ENCODE measurements around the gene RAB38.

Gene RAB38

DNA sequence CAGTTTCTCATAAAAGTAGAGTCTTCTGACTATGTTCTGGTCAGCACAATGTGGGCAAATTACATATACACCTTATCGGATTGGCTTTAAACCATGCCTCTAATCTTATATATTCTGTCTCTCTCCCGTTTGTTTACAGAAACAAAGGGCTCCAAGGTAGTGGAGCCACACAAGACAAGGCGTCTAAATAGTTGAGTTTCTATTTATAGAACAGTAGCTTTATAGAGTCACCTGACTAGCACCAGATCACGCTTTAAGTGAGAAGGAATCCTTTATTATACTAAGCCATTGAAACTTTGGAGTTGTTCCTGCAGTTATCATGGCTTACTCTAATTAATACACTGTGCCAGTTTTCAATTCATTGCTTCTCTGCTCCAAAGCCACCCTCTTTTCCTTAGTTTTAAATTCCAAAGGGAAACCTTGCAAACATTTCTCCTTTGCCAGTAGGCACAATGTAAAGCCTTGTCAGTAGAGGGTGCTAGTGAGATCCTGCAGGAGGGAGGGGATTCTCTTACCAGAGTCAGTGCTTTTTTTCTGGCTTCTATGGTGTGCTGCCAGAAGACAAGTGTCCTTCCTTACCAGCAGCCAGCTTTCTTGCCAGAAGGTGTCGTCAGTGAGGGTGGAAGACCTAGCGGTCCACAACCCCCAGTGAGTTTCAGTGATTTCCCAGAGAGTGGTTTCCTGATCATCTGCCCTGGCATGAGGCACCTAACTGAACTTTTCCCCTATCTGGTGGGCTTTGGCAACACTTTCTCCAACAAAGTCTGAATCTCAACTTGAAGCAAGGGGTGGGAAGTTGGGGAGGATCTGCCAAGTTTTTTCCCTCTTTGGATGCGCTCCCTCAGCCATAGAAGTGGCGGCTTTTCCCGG, 71.7 kb downstream of the RAB38 start:
- peak in 1 of 2 donors; percentile 13 for DNase-seq (ENCODE audit: low read depth in 2 of 2)

DNA sequence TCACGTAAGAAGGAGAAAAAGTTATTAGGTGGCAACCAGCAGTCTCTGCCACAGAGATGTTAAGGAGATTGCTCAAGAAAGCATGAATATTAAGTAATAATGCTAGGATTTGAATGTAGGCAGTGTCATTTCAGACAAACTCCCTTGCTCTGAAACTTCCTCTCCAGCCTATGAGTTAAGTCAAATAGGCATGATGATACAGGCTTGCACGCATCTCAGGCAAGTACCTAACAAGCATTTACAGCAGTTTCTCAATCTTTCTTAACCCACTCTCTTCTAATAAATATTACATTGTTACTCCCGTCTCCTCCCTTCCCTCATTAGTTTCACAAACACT, 72.7 kb downstream of the RAB38 start:
- no peak for DNase-seq (ENCODE audit: low read depth in 2 of 2)

DNA sequence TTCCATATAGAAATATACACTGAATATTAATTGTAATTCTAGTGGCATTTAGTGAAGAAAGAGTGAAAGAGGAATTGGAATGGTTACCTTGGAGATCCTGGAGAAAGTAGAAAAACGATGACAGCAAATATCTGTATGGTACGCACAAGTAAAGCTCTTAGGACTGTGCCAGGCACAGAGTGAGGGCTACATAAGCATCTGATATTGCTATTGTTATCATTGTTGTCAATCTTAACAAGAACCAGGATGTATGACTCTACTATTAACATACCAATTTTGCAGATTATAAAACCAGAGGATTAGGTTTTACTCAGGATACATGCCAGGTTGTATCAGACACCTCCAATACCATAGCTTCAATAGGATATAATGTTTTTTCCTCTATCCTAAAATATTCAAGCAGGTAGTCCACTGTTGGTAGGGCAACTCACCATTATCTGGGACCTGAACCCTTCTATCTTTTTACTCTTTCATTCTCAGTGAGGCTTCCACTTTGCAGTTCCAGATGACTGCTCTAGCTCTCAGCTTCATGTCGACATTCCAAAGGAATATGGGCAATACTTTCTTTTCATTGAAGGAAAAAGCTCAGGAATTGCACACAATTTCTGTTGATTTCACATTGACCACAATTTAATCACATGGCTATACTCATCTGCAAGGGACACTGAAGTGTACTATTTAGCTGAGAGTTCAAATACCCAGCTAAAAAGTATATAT, 73.2 kb downstream of the RAB38 start:
- DNase-seq (ENCODE audit: low read depth in 2 of 2) = no peak

DNA sequence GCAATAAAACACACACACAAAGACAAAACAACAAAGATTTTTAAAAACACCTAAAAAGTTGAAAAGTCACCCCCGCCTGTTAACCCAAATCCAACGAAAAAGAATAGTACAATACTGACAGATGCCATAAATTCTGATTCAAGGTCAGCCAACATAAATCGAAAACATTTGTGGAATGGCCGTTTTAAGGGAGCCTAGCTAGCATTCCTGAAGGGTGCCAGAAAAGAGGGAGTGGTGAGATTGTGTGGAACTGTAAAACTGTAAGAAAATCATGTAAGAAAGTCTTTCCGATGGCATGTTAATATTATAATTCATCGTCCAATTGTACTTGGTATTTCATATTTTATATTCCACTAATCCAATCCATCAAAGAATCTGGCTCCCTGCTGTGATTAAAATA, 75.1 kb downstream of the RAB38 start:
- DNase-seq (ENCODE audit: low read depth in 2 of 2) = no peak

DNA sequence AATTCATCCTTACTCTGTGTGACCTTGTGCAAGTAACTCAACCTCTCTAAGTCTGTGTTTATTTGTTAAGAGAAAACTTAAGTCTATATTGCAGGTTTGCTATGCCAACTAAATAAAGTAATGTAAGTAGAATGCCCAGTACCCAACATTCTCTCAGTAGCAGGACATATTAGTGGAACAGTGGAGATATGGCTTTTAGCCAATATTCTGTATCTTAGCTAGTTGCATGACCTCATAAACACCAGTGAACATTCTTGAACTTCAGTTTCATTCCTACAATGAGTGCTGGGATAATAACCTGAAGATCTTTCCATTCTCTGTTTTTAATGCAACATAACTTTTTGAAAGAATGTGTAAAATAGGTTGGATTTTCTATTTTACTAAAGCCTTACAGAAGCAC, 77.0 kb downstream of the RAB38 start:
- no peak for DNase-seq (ENCODE audit: low read depth in 2 of 2)

DNA sequence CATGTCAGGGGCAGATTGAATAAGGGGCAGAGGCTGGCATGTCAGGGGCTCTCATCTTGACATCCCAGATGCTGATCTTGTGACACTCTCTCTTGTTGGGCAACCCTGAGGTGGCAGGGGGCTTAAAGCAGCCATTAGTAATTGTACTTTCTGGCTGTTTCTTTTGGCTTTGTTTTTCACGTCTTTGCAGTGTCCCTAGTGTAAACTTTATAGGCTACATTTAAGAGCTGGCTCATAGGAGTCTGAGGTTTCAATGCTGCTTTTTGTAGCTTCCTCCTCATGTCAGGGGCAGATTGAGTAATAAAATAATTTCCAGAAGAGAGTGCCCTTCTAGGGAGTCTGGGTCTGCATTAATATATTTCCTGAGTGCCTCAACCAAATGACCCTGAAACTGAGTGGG, 86.1 kb downstream of the RAB38 start:
- no peak for DNase-seq (ENCODE audit: low read depth in 2 of 2)

DNA sequence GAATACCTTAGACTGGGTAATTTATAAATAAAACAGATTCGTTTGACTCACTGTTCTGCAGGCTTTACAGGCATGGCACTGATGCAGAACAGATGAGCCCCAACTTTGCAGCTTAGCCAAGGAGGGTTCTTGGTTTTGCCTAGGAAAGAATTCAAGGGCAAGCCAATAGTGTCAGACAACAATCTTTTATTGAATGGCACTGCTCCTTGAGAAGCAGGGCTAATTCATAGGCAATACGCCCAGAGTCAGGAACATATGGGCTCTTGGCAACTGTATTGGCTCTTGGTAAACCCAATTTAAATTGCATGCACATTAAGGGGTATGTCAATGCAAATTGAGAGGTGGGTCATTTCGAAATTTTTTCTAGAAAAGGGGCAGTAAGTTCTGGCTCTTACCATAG, 87.9 kb downstream of the RAB38 start:
- DNase-seq (ENCODE audit: low read depth in 2 of 2) = no peak

DNA sequence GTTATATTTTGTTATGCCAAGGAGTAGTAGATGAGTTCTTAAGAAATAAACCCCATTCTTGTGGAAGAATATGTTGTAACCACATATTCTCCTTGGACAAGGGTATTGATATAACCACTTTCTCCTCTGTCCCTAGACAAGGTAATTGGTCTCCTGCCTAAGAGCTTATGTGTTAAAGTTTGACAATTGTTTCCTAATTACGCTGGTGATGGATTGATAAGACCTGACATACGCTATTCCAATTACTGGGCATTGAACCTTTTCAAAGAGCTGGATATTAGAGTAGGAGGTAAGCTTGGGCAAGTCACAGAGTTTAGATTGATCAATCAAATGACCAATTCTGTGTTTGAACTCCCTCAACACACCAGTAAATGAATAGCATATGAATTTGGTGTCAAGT, 88.9 kb downstream of the RAB38 start:
- DNase-seq (ENCODE audit: low read depth in 2 of 2) = no peak

DNA sequence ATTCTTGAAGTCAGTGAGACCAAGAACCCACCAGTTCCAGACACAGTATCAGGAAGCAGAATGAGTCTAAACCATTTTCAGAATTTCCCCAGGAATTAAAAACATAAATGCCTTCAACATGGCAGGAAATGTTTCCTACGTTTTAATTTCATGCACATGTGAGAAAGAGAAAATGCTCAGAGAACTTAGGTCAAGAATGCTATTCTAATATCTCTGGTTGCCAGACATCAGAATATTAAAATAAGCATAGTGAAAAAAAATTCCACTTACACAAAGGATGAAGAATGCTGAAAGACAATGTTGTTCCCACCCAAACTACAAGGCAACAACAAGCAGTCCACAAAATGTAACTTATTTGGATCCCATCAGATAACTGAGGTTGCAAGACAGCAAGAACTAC, 104.8 kb downstream of the RAB38 start:
- DNase-seq (ENCODE audit: low read depth in 2 of 2) = no peak

DNA sequence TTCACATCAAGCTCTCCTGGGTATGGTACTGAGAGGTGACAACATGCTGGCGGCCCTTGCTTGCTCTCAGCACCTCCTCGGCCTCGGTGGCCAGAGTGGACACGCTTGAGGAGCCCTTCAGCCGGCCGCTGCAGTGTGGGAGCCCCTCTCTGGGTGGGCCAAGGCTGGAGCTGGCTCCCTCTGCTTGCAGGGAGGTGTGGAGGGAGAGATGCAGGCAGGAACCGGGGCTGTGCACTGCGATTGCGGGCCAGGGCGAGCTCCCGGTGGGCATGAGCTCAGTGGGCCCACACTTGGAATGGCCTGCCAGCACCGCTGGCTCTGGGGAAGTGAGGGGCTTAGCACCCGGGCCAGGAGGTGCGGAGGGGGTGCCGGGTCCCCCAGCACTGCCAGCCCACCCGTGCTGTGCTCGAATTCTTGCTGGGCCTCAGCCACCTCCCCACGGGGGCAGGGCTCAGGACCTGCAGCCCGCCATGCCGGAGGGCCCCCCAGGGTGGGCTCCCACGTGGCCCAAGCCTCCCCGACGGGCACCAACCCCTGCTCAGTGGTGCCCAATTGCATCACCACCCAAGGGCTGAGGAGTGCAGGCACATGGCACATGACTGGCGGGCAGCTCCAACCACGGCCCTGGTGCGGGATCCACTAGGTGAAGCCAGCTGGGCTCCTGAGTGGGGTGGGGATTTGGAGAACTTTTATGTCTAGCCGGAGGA, 106.2 kb downstream of the RAB38 start:
- no peak for DNase-seq (ENCODE audit: low read depth in 2 of 2)

DNA sequence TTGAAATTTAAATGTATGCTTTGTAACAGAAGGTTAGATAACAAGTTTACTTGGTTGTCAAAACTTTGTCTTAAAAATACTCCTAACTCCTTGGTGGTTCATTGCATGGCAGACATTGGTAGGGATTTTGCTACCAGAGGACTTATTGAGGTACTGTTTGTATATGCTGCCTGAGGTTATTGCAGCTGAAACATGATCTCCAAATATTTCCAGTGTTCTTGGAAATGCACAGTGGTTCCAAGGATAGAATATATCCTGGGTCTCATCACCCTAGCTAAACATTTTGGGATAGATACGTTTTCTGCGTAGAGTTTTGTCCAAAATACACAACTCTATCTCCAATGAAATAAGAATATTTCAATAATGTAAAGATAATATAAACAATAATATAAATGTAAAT, 109.2 kb downstream of the RAB38 start:
- DNase-seq (ENCODE audit: low read depth in 2 of 2) = no peak

DNA sequence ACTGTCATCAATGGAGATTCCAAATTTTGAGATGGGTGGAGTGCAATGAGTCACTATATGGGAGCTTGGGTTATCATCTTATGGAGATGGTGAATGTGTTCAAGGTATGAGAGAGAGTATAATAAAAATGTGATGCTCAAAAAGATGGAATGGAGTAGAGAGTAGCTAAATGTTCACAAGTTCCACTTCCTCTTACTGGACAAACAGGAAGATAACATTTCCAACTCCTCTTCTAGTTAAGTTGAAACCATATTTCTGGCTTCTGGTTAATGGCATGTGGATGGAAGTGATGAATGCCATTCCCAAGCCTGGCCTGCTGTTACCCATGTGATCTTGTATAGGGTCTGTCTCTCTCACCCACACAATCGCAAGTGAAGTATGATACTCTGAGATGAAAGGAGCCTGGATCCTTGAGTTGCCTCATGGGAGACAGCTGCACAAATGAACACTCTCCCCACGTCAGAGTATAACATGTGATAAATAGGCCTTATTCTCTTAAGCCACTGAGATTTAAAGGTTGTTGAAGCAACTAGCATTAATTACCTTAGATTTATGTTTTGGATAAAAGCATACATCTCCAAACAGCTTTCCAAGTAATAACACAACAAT, 111.0 kb downstream of the RAB38 start:
- DNase-seq (ENCODE audit: low read depth in 2 of 2) = no peak
